Keratinocyte (primary cell): ENCODE data around the gene PLXND1. TPM values are rescaled to one million over a fixed set of nuclear protein-coding genes. Genes with fewer than 3 reads are reported as not detected.

Experiments
- DNase-seq: peaks from one replicate; pipeline ENCODE4 v3.0.0-alpha.2; 2011; ENCODE audit warnings: low read depth, missing footprints, low spot score
- FAIRE-seq: peaks from 2 replicates; lab custom pipeline; 2011; peaks lifted over from hg19 to GRCh38; lab: Jason Lieb, UNC
- H2AFZ ChIP-seq: 2 replicates; pipeline ENCODE4 v1.6.0; 2012; ENCODE audit warnings: low read length, control low read depth, inconsistent platforms; ENCODE audit not compliant: control insufficient read depth
- H3K27ac ChIP-seq: 2 replicates; pipeline ENCODE4 v1.5.1; 2011; ENCODE audit warnings: low read length; ENCODE audit not compliant: control insufficient read depth, insufficient read depth
- H3K27me3 ChIP-seq: 3 replicates; pipeline ENCODE4 v1.6.0; 2011; ENCODE audit warnings: low read length; ENCODE audit not compliant: control insufficient read depth, insufficient read depth; ENCODE audit errors: extremely low read depth
- H3K36me3 ChIP-seq, 2 experiments: 2 replicates in 1 of 2; 3 replicates in 1 of 2; pipeline ENCODE4 v1.5.1; 2011; ENCODE audit warnings: low read length in 2 of 2, mild to moderate bottlenecking in 1 of 2; ENCODE audit not compliant: control insufficient read depth in 2 of 2, insufficient read depth in 2 of 2; ENCODE audit errors: extremely low read depth in 1 of 2
- H3K4me1 ChIP-seq: 3 replicates; pipeline ENCODE4 v1.5.1; 2011; ENCODE audit warnings: low read length; ENCODE audit not compliant: control insufficient read depth, insufficient read depth; ENCODE audit errors: extremely low read depth
- H3K4me2 ChIP-seq: 3 replicates; pipeline ENCODE4 v1.6.0; 2011; ENCODE audit warnings: low read depth, low read length; ENCODE audit not compliant: control insufficient read depth, insufficient read depth; ENCODE audit errors: extremely low read depth
- H3K4me3 ChIP-seq, 3 experiments: fragments of 200-600 bp in 1 of 3; sonication (generic) in 1 of 3; 2 replicates in 2 of 3; 3 replicates in 1 of 3; pipeline ENCODE4 v1.5.1; 2011 to 2016; ENCODE audit warnings: low read length in 3 of 3, mild to moderate bottlenecking in 3 of 3, control low read depth in 2 of 3, inconsistent platforms in 1 of 3, low read depth in 1 of 3, mixed read lengths in 1 of 3, mixed run types in 1 of 3, moderate library complexity in 1 of 3; ENCODE audit not compliant: control insufficient read depth in 2 of 3, insufficient read depth in 2 of 3; ENCODE audit errors: extremely low read depth in 1 of 3
- H3K79me2 ChIP-seq: 2 replicates; pipeline ENCODE4 v1.6.0; 2012; ENCODE audit warnings: low read length; ENCODE audit not compliant: control insufficient read depth, insufficient read depth
- H3K9ac ChIP-seq: 3 replicates; pipeline ENCODE4 v1.6.0; 2011; ENCODE audit warnings: low read length; ENCODE audit not compliant: control insufficient read depth, insufficient read depth; ENCODE audit errors: extremely low read depth
- H3K9me1 ChIP-seq: 3 replicates; pipeline ENCODE4 v1.6.0; 2011; ENCODE audit warnings: low read length; ENCODE audit not compliant: control insufficient read depth, insufficient read depth; ENCODE audit errors: extremely low read depth
- H3K9me3 ChIP-seq: 2 replicates; pipeline ENCODE4 v1.5.1; 2012; ENCODE audit warnings: low read depth, low read length; ENCODE audit not compliant: control insufficient read depth
- H4K20me1 ChIP-seq: 3 replicates; pipeline ENCODE4 v1.6.0; 2011; ENCODE audit warnings: low read length; ENCODE audit not compliant: control insufficient read depth, insufficient read depth; ENCODE audit errors: extremely low read depth
- EZH2 ChIP-seq: IDR thresholded peaks from one replicate; pipeline ENCODE4 v1.6.1; 2012; ENCODE audit warnings: inconsistent platforms, mild to moderate bottlenecking, low read length, moderate library complexity
- dilution Hi-C: fragments of 300-500 bp; cut with MboI; formaldehyde crosslinking; loops from one replicate; pipeline ENCODE4 v1.7.0; 2020; ENCODE audit warnings: low sequenced_read_pairs; ENCODE audit not compliant: extremely low pct_ligation_motif_present
- polyA plus RNA-seq, 5 experiments: library from polyadenylated mRNA; depleted of rRNA in 3 of 5; stranded (reverse) in 3 of 5; stranded (forward) in 1 of 5; unstranded in 1 of 5; fragments of >200 nt; gene quantifications; 1 replicate in 1 of 5; 2 replicates in 3 of 5; 3 replicates in 1 of 5; pipeline versions ENCODE4 v1.2.1 to v1.2.3, GENCODE V29; 2011 to 2012; ENCODE audit warnings: missing spikeins in 2 of 5, low read depth in 1 of 5, low replicate concordance in 1 of 5
- TF ChIP-seq, protein P1 (sequence below), 3 experiments: IDR thresholded peaks in 1 of 3; conservative IDR thresholded peaks in 1 of 3; optimal IDR thresholded peaks in 1 of 3; 2 replicates in 2 of 3; 3 replicates in 1 of 3; pipeline versions ENCODE3 to v1.5.1; 2011; ENCODE audit warnings: low read length in 3 of 3, mild to moderate bottlenecking in 3 of 3, moderate library complexity in 2 of 3, control low read depth in 1 of 3, inconsistent platforms in 1 of 3; ENCODE audit not compliant: insufficient read depth in 2 of 3; ENCODE audit errors: extremely low read depth in 1 of 3

Gene PLXND1
- polyA plus RNA-seq, 1 donor (not counting 4 experiments of a cell fraction or from before 2014, with no cell fraction given), result 0.09 TPM

GRCh38 chr3:129530821-129531220 is 75.7 kb downstream of the PLXND1 start:
- Histone ChIP-seq H3K9me1 (no peaks in the 10 kb centered on the region), H3K36me3 (no peaks in the 10 kb centered on the region), H3K4me3 (no peak overlapping the region), H4K20me1 (no peaks in the 10 kb centered on the region), H3K9me3 (no peaks in the 10 kb centered on the region), H3K4me2 (no peak overlapping the region), H3K4me1 (no peaks in the 10 kb centered on the region), H3K27me3 (peaks cover 8% of the 10 kb centered on the region), H3K27ac (no peak overlapping the region), H3K9ac (no peak overlapping the region), H3K79me2 (no peaks in the 10 kb centered on the region), H2AFZ (no peak overlapping the region)
- DNase-seq, result no peak
- no peak for FAIRE-seq
- dilution Hi-C loops, result no loop called here
- TF ChIP-seq, protein P1, sequence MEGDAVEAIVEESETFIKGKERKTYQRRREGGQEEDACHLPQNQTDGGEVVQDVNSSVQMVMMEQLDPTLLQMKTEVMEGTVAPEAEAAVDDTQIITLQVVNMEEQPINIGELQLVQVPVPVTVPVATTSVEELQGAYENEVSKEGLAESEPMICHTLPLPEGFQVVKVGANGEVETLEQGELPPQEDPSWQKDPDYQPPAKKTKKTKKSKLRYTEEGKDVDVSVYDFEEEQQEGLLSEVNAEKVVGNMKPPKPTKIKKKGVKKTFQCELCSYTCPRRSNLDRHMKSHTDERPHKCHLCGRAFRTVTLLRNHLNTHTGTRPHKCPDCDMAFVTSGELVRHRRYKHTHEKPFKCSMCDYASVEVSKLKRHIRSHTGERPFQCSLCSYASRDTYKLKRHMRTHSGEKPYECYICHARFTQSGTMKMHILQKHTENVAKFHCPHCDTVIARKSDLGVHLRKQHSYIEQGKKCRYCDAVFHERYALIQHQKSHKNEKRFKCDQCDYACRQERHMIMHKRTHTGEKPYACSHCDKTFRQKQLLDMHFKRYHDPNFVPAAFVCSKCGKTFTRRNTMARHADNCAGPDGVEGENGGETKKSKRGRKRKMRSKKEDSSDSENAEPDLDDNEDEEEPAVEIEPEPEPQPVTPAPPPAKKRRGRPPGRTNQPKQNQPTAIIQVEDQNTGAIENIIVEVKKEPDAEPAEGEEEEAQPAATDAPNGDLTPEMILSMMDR (optimal IDR thresholded peaks at IDR 0.05 in 1 of 3, IDR thresholded peaks at IDR 0.05 in 1 of 3, conservative IDR thresholded peaks at IDR 0.05 in 1 of 3; ENCODE audit: extremely low read depth in 1 of 3, insufficient read depth in 2 of 3, low read length in 3 of 3), result no peak
- TF ChIP-seq EZH2, result no peak

GRCh38 chr3:129530251-129530791 is 76.2 kb downstream of the PLXND1 start:
- Histone ChIP-seq H3K79me2 (no peaks in the 10 kb centered on the region), H3K27me3 (peaks cover 8% of the 10 kb centered on the region), H3K4me1 (no peaks in the 10 kb centered on the region), H2AFZ (no peak overlapping the region), H3K4me2 (no peak overlapping the region), H3K9ac (no peak overlapping the region), H3K9me1 (no peaks in the 10 kb centered on the region), H3K9me3 (no peaks in the 10 kb centered on the region), H3K27ac (no peak overlapping the region), H3K4me3 (no peak overlapping the region), H4K20me1 (no peaks in the 10 kb centered on the region), H3K36me3 (no peaks in the 10 kb centered on the region)
- DNase-seq (no peak), FAIRE-seq (no peak)
- dilution Hi-C loops, result no loop called here
- TF ChIP-seq EZH2, result no peak
- TF ChIP-seq, protein P1 (optimal IDR thresholded peaks at IDR 0.05 in 1 of 3, IDR thresholded peaks at IDR 0.05 in 1 of 3, conservative IDR thresholded peaks at IDR 0.05 in 1 of 3; ENCODE audit: extremely low read depth in 1 of 3, insufficient read depth in 2 of 3, low read length in 3 of 3), result no peak
